Stimulated activated CD4-positive, alpha-beta T cell treated with anti-CD3 and anti-CD28 coated beads, Interleukin-4, amount 100 ng/mL, for 48 hours (primary cell): ENCODE data around the gene PALM3.
"Not testable (repeated sequence)": the region's sequence is repeated elsewhere in the genome, so short reads cannot be mapped to it uniquely, and the experiment has no call there.

ENCODE experiments used
- DNase-seq, 2 donors: peaks; one replicate each; pipeline ENCODE4 v3.0.0-alpha.2; 2020; ENCODE audit warnings: low read depth in 2 of 2

PALM3 gene

GRCh38 chr19:14031719-14032480, 30.0 kb downstream of the PALM3 start, which contains the start of gene IL27RA:
TSS of gene IL27RA (plus strand) at chr19:14031762. CDS start at chr19:14031873, 111 bp downstream.
- DNase-seq, result peak; percentile 58 to 66

GRCh38 chr19:14030997-14031718, 30.7 kb downstream of the PALM3 start:
- no peak for DNase-seq

- no peak for DNase-seq
Observed at GRCh38 chr19:14028901-14029300, 33.0 kb downstream of the PALM3 start.

GRCh38 chr19:14027856-14028450, 33.9 kb downstream of the PALM3 start, which contains the start of gene RLN3:
TSS of gene RLN3 (plus strand) at chr19:14028148. CDS start at chr19:14028205, 57 bp downstream.
- no peak for DNase-seq

GRCh38 chr19:14026652-14027192, 35.2 kb downstream of the PALM3 start:
- not testable (repeated sequence) for DNase-seq

- no peak for DNase-seq
Observed at GRCh38 chr19:14023404-14024235, 38.3 kb downstream of the PALM3 start.

- no peak for DNase-seq
Observed at GRCh38 chr19:14022469-14022868, 39.4 kb downstream of the PALM3 start.

GRCh38 chr19:14021474-14021873, 40.4 kb downstream of the PALM3 start:
- no peak for DNase-seq

- DNase-seq, result not testable (repeated sequence)
Observed at GRCh38 chr19:14019739-14020138, 42.1 kb downstream of the PALM3 start.

GRCh38 chr19:14019100-14019499, 42.8 kb downstream of the PALM3 start:
- DNase-seq, result no peak

GRCh38 chr19:14015524-14016035, 46.3 kb downstream of the PALM3 start:
- no peak for DNase-seq

GRCh38 chr19:14012378-14012915, 49.4 kb downstream of the PALM3 start:
- no peak for DNase-seq

GRCh38 chr19:14006766-14007562, 54.9 kb downstream of the PALM3 start:
- peak; percentile 74 to 75 for DNase-seq

- peak; percentile 100 for DNase-seq
Observed at GRCh38 chr19:14006085-14006765, 55.7 kb downstream of the PALM3 start, which contains the start of gene RFX1. TSS of gene RFX1 (minus strand) at chr19:14006320. CDS start at chr19:13993843, 12,477 bp downstream.

- DNase-seq, result peak; percentile 91 to 94
Observed at GRCh38 chr19:14005349-14006084, 56.4 kb downstream of the PALM3 start.

- no peak for DNase-seq
Observed at GRCh38 chr19:14004619-14005348, 57.1 kb downstream of the PALM3 start.
